Effector CD4-positive, alpha-beta T cell (primary cell): ENCODE results near the gene CA6.
"Not testable (repeated sequence)": the region's sequence is repeated elsewhere in the genome, so short reads cannot be mapped to it uniquely, and the experiment has no call there.

Source experiments
- DNase-seq: peaks from one replicate; pipeline ENCODE4 v3.0.0-alpha.2; 2020

The CA6 gene

GRCh38 chr1:9009438-9010370 is 64.0 kb downstream of the CA6 start:
- no peak for DNase-seq

GRCh38 chr1:9010781-9011323 is 65.2 kb downstream of the CA6 start:
- DNase-seq: no peak

GRCh38 chr1:9013819-9014218 is 68.2 kb downstream of the CA6 start:
- DNase-seq: no peak

- no peak for DNase-seq
Measured at GRCh38 chr1:9014475-9015375, 69.1 kb downstream of the CA6 start.

GRCh38 chr1:9016455-9016854 is 70.8 kb downstream of the CA6 start:
- DNase-seq: no peak

- DNase-seq: no peak
Measured at GRCh38 chr1:9018333-9018732, 72.7 kb downstream of the CA6 start.

- DNase-seq: no peak
Measured at GRCh38 chr1:9019896-9020295, 74.2 kb downstream of the CA6 start.

GRCh38 chr1:9020305-9020704 is 74.6 kb downstream of the CA6 start:
- no peak for DNase-seq

GRCh38 chr1:9022026-9022738 is 76.5 kb downstream of the CA6 start:
- not testable (repeated sequence) for DNase-seq

- no peak for DNase-seq
Measured at GRCh38 chr1:9022773-9023172, 77.1 kb downstream of the CA6 start.
